Measurements from ENCODE around the gene CCDC146.
"Not testable (repeated sequence)": the region's sequence is repeated elsewhere in the genome, so short reads cannot be mapped to it uniquely, and the experiment has no call there.

DNA sequence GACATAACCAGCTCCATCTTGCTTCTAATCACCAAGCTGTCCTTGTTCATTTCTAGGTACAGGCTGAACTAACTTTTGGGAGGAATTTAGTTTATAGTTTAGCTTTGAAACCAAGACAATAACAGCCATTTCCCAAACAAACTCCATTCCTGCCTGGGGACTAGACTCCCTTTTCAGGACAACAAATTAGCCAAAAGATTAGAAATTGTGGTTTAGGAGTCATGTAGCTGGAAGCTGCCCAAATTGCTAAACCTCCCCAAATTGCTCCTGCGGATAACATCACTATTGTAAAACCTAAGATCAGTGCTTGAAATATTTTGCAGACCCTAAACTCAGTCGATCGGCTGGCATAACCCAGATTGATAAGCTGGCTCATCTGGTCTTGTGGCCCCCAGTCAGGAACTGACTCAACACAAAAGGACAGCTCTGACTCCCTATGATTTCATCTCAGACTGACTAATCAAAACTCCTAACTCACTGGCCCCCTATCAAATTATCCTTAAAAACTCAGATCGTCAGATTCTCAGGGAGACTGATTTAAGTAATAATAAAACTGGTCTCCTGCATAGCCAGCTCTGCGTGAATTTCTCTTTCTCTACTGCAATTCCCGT lies 47.5 kb upstream of the CCDC146 start:
- TF ChIP-seq POLR2A (IDR thresholded peaks at IDR 0.05), result not testable (repeated sequence)
- TF ChIP-seq, protein P1, sequence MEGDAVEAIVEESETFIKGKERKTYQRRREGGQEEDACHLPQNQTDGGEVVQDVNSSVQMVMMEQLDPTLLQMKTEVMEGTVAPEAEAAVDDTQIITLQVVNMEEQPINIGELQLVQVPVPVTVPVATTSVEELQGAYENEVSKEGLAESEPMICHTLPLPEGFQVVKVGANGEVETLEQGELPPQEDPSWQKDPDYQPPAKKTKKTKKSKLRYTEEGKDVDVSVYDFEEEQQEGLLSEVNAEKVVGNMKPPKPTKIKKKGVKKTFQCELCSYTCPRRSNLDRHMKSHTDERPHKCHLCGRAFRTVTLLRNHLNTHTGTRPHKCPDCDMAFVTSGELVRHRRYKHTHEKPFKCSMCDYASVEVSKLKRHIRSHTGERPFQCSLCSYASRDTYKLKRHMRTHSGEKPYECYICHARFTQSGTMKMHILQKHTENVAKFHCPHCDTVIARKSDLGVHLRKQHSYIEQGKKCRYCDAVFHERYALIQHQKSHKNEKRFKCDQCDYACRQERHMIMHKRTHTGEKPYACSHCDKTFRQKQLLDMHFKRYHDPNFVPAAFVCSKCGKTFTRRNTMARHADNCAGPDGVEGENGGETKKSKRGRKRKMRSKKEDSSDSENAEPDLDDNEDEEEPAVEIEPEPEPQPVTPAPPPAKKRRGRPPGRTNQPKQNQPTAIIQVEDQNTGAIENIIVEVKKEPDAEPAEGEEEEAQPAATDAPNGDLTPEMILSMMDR (IDR thresholded peaks at IDR 0.05 in 8 of 11, conservative IDR thresholded peaks at IDR 0.05 in 3 of 11), result not testable (repeated sequence)

Data from spleen (tissue), 7 donors.